Measurements from ENCODE around the gene MRPL55.

DNA sequence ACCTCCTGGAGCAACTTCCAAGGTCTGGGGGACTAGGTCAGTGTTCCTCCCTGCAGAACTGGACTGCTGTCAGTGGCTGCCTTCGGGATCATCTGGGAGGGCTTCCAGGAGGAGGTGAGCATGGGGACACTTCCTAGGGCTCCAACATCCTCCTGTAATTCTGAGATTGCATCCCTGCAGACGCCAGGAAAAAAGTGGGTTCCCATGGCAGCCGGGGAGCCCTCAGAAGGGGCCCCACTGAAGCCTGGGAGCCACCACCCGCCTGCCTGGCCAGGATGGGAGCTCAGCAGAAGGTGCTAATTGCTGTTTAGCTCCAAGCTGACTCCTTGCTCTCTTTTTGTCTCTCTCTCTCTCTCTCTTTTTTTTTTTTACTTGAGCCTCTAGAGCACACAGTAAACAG, 42.7 kb downstream of the MRPL55 start:
- TF ChIP-seq POLR2A (IDR thresholded peaks at IDR 0.05; ENCODE audit: borderline replicate concordance, extremely low read depth, insufficient read depth, insufficient read length) (no peak), EZH2 (IDR thresholded peaks at IDR 0.05) (no peak), RAD21 (IDR thresholded peaks at IDR 0.05; ENCODE audit: low read depth) (no peak), EGR1 (IDR thresholded peaks at IDR 0.05; ENCODE audit: low read depth) (no peak), SIN3A (IDR thresholded peaks at IDR 0.05; ENCODE audit: low read depth) (no peak), JUND (IDR thresholded peaks at IDR 0.05) (no peak), YY1 (IDR thresholded peaks at IDR 0.05; ENCODE audit: extremely low read depth, insufficient replicate concordance, low read depth, low read length) (no peak), POLR2AphosphoS5 (IDR thresholded peaks at IDR 0.05; ENCODE audit: low read depth, low read length) (no peak), CBX3 (IDR thresholded peaks at IDR 0.05; ENCODE audit: low read depth) (no peak)
- TF ChIP-seq, protein P1, sequence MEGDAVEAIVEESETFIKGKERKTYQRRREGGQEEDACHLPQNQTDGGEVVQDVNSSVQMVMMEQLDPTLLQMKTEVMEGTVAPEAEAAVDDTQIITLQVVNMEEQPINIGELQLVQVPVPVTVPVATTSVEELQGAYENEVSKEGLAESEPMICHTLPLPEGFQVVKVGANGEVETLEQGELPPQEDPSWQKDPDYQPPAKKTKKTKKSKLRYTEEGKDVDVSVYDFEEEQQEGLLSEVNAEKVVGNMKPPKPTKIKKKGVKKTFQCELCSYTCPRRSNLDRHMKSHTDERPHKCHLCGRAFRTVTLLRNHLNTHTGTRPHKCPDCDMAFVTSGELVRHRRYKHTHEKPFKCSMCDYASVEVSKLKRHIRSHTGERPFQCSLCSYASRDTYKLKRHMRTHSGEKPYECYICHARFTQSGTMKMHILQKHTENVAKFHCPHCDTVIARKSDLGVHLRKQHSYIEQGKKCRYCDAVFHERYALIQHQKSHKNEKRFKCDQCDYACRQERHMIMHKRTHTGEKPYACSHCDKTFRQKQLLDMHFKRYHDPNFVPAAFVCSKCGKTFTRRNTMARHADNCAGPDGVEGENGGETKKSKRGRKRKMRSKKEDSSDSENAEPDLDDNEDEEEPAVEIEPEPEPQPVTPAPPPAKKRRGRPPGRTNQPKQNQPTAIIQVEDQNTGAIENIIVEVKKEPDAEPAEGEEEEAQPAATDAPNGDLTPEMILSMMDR (IDR thresholded peaks at IDR 0.05 in 2 of 3, conservative IDR thresholded peaks at IDR 0.05 in 1 of 3; ENCODE audit: borderline replicate concordance in 1 of 3, insufficient read depth in 1 of 3, low read depth in 2 of 3, low read length in 2 of 3): no peak
- TF ChIP-seq, protein P2, sequence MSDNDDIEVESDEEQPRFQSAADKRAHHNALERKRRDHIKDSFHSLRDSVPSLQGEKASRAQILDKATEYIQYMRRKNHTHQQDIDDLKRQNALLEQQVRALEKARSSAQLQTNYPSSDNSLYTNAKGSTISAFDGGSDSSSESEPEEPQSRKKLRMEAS (IDR thresholded peaks at IDR 0.05): no peak

All from HCT116 (cell line).